GM21423 (cell line): Measurements from ENCODE around the gene GRIK5.
"Not testable (repeated sequence)": the region's sequence is repeated elsewhere in the genome, so short reads cannot be mapped to it uniquely, and the experiment has no call there.

Experiments used
- ATAC-seq: cut with Tn5 transposase; IDR thresholded peaks from one replicate; pipeline ENCODE4 v1.9.1; 2021; ENCODE audit warnings: mild to moderate bottlenecking, moderate library complexity; ENCODE audit not compliant: unreplicated experiment

GRIK5 gene

DNA sequence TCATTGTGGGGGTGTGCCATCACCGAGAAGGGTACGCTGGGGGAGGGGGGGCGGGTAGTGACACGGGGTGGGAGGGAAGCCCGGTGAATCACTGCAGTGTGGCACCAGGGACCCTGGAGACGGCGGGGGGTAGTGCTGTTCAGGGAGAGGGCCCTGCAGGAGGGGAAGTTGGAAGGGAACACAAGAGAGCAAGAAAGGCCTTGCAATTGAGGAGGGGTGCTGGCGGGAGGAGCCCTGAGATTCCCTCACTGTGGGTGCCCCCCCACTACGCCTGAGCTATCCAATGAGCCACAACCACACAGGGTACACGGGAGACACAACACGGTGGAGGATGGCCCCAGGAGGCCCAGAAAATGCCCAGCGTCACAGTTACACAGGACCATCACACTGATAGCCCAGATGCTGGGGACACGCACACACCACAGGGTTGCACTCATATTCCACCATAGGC is 75.5 kb downstream of the GRIK5 start:
- ATAC-seq = no peak

DNA sequence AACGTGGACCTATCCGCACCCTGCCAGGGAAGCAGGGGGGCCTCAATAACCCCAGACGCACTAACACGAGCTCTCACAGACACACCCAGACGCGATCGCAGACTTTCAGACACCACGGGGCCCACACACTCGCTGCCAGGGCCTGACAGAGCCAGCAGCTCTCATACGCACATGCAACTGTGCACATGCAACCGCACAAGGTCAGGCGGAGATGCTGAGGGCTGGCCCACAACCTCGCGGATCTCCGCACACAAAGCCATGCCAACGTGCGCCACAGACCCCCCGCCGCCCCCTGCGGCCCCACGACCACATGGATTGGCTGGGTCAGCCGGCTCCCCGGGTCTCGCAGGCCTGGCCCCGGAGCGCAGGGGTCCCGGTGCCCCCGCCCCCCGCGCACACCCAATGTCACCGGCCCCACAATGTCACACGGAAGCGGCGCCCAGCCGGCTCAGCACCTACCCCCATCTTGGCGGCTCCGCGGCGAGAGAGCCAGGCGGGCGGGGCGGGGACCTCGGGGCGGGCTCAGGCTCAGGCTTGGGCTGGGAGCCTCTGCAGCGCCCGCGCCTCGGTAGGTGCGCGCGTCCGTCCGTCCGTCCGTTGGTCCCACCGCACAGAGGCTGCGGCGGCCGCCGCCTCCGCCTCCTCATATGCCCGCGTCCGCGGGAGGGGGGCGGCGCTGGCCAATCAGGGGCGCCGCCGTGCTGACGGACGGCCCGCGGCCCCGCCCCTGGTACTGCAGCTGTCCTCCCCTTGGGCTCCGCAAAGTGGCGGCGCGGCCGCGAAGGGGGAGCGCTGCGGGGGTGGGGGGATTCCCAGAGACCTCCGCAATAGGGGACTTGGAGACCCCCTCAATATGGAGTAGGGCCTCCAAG is 76.2 kb downstream of the GRIK5 start, which contains the start of gene ATP1A3:
ATP1A3 (minus strand) TSS at position 619 of the 872 bp plus-strand sequence; CDS start at position 465, 154 bp downstream.
- no peak for ATAC-seq

- not testable (repeated sequence) for ATAC-seq
Observed at GRCh38 chr19:41991925-41992569, 78.0 kb downstream of the GRIK5 start.

GRCh38 chr19:41991025-41991424 is 79.0 kb downstream of the GRIK5 start:
- ATAC-seq = no peak

DNA sequence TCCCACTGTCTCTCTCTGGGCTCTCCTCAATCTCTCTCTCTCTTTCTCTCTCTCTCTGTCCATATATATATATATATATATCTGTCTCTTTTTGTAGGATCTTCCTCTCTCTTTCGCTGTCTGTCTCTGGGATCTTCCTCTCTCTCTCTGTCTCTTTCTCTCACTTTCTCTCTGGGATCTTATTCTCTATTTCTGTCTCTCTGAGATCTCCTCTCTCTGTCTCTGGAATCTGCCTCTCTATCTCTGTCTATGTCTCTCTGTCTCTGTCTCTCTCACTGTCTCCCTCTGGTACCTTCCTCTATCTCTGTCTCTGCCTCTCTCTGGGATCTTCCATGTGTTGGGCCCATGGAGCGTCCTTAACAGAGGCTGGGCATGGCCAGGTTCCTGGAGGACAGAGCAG is 79.4 kb downstream of the GRIK5 start:
- no peak for ATAC-seq

- no peak for ATAC-seq
Observed at GRCh38 chr19:41990028-41990427, 80.0 kb downstream of the GRIK5 start.

DNA sequence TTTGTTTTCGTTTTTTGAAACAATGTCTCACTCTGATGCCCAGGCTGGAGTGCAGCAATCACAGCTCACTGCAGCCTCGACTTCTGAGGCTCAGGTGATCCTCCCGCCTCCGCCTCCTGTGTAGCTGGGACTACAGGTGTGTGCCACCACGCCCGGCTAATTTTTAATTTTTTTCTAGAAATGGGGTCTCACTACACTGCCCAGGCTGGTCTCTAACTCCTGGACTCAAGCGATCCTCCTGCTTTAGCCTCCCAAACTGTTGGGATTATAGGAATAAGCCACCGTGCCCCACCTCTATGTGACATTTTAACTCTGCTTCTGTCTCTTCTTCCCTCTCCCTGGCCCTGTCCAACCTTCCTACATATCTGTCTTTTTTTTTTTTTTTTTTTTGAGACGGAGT is 81.1 kb downstream of the GRIK5 start:
- no peak for ATAC-seq

GRCh38 chr19:41987141-41987860 is 82.7 kb downstream of the GRIK5 start:
- ATAC-seq = no peak

GRCh38 chr19:41984961-41985360 is 85.0 kb downstream of the GRIK5 start:
- ATAC-seq = no peak

DNA sequence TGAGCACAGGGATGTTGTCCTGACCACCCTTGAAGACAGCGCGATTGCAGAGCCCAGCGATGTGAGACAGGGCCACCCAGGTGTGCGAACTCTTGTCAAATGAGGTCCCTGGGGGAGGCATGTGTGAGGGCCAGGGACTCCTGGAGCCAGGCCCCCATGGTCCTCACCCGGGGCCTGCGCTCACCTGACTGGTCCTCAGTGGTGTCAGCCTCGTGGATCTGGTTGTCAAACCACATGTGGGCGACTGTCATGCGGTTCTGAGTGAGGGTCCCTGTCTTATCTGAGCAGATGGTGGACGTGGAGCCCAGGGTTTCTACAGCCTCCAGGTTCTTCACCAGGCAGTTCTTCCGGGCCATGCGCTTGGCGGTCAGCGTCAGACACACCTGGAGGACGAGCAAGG is 88.3 kb downstream of the GRIK5 start:
- no peak for ATAC-seq

DNA sequence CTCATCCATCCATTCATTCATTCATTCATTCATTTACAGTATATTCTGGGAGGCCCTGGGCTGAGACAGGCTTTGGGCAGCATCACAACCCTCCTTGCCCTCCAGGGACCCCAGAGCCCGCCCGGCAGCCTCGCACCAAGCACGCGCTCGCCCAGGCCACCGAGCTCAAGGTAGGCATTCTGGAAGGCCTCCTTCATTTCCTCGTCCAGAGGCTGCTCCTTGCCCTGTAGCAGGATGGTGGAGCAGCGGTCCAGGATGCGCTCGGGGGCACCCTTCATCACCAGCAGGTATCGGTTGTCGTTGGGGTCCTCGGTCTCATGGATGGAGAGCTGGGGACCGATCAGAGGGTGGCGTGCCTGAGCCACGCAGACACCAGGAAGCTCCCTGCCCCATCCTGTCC is 91.5 kb downstream of the GRIK5 start:
- no peak for ATAC-seq

GRCh38 chr19:41977916-41978315 is 92.1 kb downstream of the GRIK5 start:
- no peak for ATAC-seq

- ATAC-seq = no peak
Observed at GRCh38 chr19:41974652-41975051, 95.4 kb downstream of the GRIK5 start.

DNA sequence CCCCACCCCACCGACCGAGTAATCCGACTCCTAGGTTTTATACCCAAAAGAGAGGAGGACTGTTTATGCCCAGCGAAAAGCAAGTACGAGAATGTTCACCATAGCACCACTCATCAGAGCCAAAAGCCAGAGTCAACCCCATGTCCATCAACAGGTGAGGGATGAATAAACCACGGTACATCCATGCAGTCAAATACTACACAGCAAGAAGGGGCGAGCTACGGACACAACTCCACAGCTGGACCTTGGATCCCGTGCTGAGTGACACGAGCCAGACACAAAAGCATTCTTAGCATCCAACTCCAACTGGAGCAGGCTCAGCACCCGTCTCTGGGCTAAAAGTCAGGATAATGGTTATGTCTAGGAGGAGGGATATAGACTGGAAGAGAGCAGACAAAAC is 98.6 kb downstream of the GRIK5 start:
- ATAC-seq = no peak

DNA sequence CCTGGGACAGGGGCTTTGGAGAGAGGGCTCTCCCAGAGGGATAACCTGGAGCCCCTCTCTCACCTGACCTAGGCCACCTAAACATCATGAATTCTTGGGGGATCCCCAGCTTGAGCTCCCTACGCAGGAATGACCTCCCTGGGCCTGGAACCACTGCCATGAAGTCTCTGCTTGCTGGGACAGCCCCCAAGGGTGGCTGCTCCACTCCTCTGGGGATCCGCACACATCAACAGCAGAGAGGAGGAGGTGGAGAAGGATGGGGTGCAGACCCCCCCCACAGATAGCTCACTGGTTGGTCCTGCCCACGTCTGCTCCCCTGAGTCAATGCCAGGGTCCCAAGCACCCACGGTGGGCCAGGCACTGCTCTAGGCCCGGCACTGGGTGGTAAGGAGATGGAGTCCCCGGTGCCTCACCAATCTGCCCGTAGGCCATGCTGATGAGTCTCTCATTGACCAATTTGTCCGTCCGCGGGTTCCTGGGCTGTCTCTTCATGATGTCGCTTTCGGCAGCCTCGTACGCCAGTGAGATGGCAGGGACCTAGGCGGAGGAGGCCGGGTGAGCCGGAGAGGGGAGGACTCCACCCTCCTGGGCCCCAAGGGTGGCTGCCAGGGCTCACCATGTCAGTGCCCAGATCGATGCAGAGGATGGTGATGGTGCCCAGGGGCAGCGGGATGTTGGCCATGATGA is 100.1 kb downstream of the GRIK5 start:
- ATAC-seq = no peak

DNA sequence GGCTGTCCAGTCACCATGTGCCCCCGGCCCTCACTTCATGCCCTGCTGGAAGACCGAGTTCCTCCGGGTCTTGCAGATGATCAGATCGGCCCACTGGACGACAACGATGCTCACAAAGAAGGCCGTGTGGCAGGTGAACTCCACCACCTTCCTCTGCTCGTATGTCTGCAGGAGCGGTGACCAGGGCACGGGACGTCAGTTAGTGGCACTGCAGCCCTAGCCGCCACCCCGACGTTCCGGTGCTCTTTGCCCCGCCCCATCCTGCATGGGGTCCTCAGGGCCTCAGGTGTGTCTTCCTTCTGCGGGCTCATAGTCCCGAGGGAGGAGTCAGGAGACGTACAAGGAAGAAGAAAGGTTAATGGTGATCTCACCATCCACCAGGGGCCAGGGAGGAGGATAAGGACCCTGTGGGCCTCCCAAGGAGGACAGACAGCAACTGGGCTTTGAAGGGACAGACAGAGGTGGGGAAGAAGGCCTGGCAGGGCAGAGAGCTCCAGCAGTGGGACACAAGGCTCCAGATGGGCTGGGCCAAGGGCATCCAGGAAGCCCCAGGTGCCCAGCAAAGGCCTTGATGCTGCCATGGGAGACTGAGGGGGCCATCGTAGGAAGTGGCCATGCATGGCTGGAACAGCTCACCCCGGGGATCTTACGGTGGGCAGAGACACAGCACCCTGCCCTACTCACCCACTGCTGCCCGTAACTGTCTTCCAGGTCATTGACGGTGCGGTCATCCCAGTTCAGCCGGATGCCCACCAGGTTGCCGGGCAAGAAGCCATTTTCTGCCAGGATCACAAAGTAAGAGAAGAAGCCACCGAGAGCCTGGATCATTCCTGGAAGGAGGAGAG is 101.0 kb downstream of the GRIK5 start:
- no peak for ATAC-seq

- ATAC-seq = no peak
Observed at GRCh38 chr19:41967054-41967783, 102.8 kb downstream of the GRIK5 start.

- no peak for ATAC-seq
Observed at GRCh38 chr19:41965106-41965505, 104.9 kb downstream of the GRIK5 start.

DNA sequence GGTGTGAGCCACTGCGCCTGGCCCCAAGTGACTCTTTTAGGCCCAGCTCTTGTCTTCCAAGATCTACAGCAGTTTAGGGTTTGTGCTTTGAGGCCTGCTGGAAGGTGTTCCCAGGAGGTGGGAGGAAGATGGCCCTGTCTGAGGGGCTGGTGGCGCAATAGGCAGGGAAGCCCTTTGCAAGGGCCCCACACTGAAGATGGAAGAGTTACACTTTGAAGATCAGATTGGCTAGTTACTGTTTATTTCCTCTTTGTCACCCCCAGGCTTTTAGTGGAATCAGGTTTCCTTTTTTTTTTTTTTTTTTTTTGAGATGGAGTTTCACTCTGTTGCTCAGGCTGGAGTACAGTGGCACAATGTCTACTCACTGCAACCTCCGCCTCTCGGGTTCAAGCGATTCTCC is 109.0 kb downstream of the GRIK5 start:
- no peak for ATAC-seq
